Measurements from ENCODE around the gene MKLN1.

MKLN1 gene

DNA sequence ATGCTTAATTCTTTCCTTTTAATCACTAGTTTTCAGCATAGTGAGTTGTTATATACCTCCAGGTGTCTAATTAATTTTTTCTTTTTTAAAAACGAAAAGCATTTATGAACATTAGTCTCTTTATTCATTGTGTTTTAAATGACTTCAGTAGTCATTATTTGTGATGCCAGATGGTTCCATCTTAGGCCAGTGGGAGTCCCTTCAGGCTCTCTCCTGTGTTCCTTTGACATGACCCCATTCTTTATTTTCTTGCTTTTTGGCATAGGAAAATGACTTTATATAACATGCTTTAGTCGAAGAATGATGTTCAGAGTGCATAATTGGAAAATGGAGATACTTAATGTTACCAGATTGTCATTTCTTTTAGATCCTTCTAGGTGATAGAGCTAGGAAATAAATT lies 24.4 kb downstream of the MKLN1 start:
- TF ChIP-seq, protein P1, sequence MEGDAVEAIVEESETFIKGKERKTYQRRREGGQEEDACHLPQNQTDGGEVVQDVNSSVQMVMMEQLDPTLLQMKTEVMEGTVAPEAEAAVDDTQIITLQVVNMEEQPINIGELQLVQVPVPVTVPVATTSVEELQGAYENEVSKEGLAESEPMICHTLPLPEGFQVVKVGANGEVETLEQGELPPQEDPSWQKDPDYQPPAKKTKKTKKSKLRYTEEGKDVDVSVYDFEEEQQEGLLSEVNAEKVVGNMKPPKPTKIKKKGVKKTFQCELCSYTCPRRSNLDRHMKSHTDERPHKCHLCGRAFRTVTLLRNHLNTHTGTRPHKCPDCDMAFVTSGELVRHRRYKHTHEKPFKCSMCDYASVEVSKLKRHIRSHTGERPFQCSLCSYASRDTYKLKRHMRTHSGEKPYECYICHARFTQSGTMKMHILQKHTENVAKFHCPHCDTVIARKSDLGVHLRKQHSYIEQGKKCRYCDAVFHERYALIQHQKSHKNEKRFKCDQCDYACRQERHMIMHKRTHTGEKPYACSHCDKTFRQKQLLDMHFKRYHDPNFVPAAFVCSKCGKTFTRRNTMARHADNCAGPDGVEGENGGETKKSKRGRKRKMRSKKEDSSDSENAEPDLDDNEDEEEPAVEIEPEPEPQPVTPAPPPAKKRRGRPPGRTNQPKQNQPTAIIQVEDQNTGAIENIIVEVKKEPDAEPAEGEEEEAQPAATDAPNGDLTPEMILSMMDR (IDR thresholded peaks at IDR 0.05; ENCODE audit: low read length, missing control alignments): no peak
- no peak overlapping the region for H3K4me3 ChIP-seq (replicated peaks; ENCODE audit: low read depth, low read length)
- DNase-seq (ENCODE audit: low read depth): no peak

DNA sequence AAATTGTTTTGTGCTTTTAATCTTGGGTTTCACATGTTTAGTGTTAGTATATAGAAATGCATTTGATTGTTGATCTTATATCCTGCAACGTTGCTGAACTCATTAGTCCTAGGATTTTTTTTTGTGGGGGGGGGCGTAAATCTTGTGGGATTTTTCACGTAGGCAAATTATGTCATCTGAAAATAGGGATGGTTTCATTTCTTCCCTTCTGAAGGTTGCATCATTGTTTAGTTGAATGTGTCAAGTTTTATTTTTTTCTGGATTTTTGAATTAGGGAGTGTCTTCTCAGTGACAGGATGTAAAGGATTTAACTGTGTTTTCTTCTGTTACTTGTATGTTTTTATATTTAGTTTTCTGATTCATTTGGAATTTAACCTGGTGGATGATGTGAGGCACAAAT lies 26.7 kb downstream of the MKLN1 start:
- DNase-seq (ENCODE audit: low read depth): peak; percentile 16
- H3K4me3 ChIP-seq (replicated peaks; ENCODE audit: low read depth, low read length): no peak overlapping the region
- TF ChIP-seq, protein P1 (IDR thresholded peaks at IDR 0.05; ENCODE audit: low read length, missing control alignments): no peak

DNA sequence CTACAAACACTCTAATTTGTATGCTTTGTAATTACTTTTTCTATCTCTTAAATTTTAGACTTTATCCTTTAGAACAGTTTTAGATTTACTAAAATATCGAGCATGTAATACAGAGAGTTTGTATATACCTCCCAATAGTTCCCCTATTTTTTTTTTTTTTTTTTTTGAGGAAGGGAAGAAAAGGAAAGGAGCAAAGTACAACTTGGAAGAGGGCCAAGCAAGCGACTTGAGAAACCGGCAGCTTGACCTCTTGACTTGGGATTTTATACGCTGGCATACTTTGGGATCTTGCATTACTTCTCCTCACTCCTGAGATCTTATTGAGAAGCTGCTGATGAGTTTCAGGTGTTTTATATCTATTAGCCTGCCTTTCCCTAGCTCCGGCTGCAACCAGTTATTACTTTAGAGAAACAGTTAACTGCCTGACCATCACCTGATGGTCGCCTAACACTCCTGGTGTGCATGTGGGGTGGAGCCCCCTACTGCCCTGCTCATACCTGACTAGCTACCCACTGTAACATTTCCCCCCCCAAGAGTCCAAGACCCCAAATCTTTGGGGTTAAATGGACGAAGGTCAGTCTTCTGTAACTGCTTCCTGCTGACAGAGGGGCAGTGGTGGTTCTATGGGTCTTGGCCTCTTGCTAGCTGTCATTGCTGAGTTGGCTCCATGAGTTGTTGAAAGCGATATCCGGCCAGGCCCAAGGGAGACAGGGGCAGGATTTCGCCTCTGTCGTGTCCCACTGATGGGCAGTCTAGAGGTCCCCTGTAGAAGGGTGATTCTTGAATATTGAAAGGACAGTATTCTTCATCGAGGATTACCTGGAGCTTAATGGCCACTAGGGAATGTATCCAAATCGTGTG lies 28.5 kb downstream of the MKLN1 start:
- TF ChIP-seq, protein P1 (IDR thresholded peaks at IDR 0.05; ENCODE audit: low read length, missing control alignments): no peak
- DNase-seq (ENCODE audit: low read depth): peak; percentile 32
- H3K4me3 ChIP-seq (replicated peaks; ENCODE audit: low read depth, low read length): no peak overlapping the region

DNA sequence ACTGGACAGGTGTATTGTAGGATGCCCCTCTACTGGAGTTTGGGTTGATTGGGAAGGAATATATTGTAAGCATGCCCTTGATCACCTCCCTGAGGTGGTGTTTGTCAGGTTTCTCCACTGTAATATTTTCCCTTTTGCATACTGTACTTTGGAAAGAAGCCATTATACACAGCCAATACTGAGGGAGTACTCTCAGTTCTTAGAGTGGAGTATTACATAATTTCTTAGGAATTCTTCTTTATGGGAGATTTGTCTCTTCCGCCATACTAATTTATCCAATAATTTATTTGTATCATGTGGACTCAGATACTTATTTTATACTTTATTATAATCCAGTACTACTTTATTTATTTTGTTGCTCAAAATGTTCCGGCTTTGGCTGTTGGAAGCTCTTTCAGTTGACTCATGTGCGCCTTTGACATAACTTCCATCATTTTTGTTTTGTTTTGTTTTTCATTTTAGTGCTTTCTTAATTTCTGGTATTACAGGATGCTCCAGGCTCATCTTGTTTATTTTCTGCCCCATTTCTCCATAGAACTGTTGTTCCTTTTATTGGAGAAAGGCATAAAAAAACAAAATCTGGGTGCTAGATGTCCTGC lies 29.7 kb downstream of the MKLN1 start:
- DNase-seq (ENCODE audit: low read depth): no peak
- H3K4me3 ChIP-seq (replicated peaks; ENCODE audit: low read depth, low read length): no peak overlapping the region
- TF ChIP-seq, protein P1 (IDR thresholded peaks at IDR 0.05; ENCODE audit: low read length, missing control alignments): no peak

DNA sequence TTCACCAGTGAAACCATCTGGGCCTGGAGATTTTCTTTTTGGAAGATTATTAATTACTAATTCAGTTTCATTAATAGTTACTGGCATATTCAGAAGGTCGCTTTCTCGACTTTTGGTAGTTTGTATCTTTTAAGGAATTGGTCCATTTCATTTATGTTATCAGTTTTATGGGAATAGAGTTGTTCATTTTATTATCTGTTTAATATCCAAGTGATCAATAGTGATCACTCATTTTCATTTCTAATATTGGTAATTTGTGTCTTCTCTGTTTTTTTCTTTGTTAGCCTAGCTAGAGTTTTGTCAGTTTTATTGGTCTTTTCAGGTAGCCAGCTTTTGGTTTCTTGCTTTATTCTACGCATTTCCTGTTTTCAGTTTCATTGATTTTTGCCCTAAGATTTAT lies 31.0 kb downstream of the MKLN1 start:
- no peak for DNase-seq (ENCODE audit: low read depth)
- no peak overlapping the region for H3K4me3 ChIP-seq (replicated peaks; ENCODE audit: low read depth, low read length)
- TF ChIP-seq, protein P1 (IDR thresholded peaks at IDR 0.05; ENCODE audit: low read length, missing control alignments): no peak

DNA sequence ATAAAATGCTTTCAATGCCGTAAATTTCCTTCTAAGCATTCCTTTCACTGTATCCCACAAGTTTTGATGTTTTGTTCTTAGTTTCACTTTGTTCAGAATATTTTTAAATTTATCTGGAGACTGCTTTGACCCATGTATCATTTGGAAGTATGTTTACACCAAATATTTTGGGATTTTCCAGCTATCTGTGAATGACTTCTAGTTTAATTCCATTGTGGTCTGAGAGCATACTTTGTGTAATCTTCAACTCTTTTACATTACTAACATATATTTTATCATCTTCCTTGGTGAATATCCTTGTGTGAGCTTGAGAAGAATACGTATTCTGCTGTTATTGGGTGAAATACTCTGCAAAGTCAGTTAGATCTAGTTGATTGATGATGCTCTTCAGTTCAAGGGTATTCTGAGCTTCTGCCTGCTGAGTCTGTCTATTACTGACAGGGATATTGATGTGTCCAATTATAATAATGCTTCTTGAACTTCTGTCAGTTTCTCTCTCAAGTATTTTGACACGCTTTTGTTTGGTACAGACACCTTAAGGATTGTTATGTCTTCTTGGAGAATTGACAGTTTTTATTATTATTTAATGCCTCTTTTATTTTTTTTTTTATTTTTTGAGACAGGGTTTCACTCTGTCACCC lies 31.6 kb downstream of the MKLN1 start:
- TF ChIP-seq, protein P1 (IDR thresholded peaks at IDR 0.05; ENCODE audit: low read length, missing control alignments): no peak
- H3K4me3 ChIP-seq (replicated peaks; ENCODE audit: low read depth, low read length): no peak overlapping the region
- DNase-seq (ENCODE audit: low read depth): no peak
